ENCODE results near the gene PPFIA1. TPM values are rescaled to one million over a fixed set of nuclear protein-coding genes. Genes with fewer than 3 reads are reported as not detected.
A peak's percentile ranks its signal among the peaks of the same experiment; 100 is the strongest.

The PPFIA1 gene
- total and polyA plus RNA-seq, 10 of the 15 experiments (the other 5 are each of a cell fraction or from before 2014, with no cell fraction given), result 5.2 to 26.2 (median 15.8) TPM

- no peak for TF ChIP-seq CTCF (IDR thresholded peaks at IDR 0.05 in 2 of 3, conservative IDR thresholded peaks at IDR 0.05 in 1 of 3; ENCODE audit: control insufficient read depth in 2 of 3, extremely low read depth in 1 of 3, insufficient read depth in 1 of 3, low read depth in 3 of 3, low read length in 3 of 3)
- no peak for TF ChIP-seq SKIL (IDR thresholded peaks at IDR 0.05; ENCODE audit: low read depth, poor library complexity, severe bottlenecking)
- TF ChIP-seq FOS (IDR thresholded peaks at IDR 0.05; ENCODE audit: borderline replicate concordance, extremely low read depth, insufficient read length), result no peak
- TF ChIP-seq RCOR1 (conservative IDR thresholded peaks at IDR 0.05; ENCODE audit: low read depth, low read length), result no peak
- no peak for TF ChIP-seq NR2C1 (IDR thresholded peaks at IDR 0.05)
Measured at GRCh38 chr11:70296681-70297080, 26.2 kb downstream of the PPFIA1 start (continued).

GRCh38 chr11:70297341-70297740, 26.9 kb downstream of the PPFIA1 start:
- no peak overlapping the region for H3K9ac ChIP-seq (ENCODE audit: control insufficient read depth, insufficient read depth, low read length)
- no peak overlapping the region for H3K27ac ChIP-seq (ENCODE audit: control insufficient read depth, insufficient read depth)
- BruUV-seq (replicated peaks), result no TSS peak
- ChIA-PET RAD21 (ENCODE audit: unreplicated experiment) (no interaction called here), CTCF (no interaction called here), SMC1A (ENCODE audit: uncharacterized antibody, unreplicated experiment) (no interaction called here), POLR2A (no interaction called here)
- no peak overlapping the region for H3K4me3 ChIP-seq
- FAIRE-seq (no peak), DNase-seq (ENCODE audit: low read depth, low spot score) (no peak), ATAC-seq (peak; percentile 57)
- no peaks in the 10 kb centered on the region for H3K4me1 ChIP-seq (ENCODE audit: control insufficient read depth, insufficient read depth, low read length)
- TF ChIP-seq NFIC (IDR thresholded peaks at IDR 0.05; ENCODE audit: low read depth, low read length), result 0 out of 2 replicates have a peak, but pooled peaks have one; percentile 21
- TF ChIP-seq GATAD2B (conservative IDR thresholded peaks at IDR 0.05; ENCODE audit: low read depth), result no peak
- TF ChIP-seq E4F1 (IDR thresholded peaks at IDR 0.05; ENCODE audit: borderline replicate concordance, partially characterized antibody), result no peak
- TF ChIP-seq POU2F2 (IDR thresholded peaks at IDR 0.05; ENCODE audit: borderline replicate concordance, low read depth, low read length), result no peak
- TF ChIP-seq SRF (IDR thresholded peaks at IDR 0.05; ENCODE audit: low read depth in 2 of 2, low read length in 2 of 2), result no peak
- no peak for TF ChIP-seq SMC3 (IDR thresholded peaks at IDR 0.05; ENCODE audit: borderline replicate concordance, low read length)
- no peak for TF ChIP-seq CEBPB (IDR thresholded peaks at IDR 0.05; ENCODE audit: borderline replicate concordance in 1 of 2, low read depth in 2 of 2, low read length in 2 of 2)
- no peak for TF ChIP-seq WRNIP1 (IDR thresholded peaks at IDR 0.05; ENCODE audit: borderline replicate concordance, low read depth, low read length)
- no peak for TF ChIP-seq SP1 (IDR thresholded peaks at IDR 0.05; ENCODE audit: low read depth, low read length)
- no peak for TF ChIP-seq RCOR1 (conservative IDR thresholded peaks at IDR 0.05; ENCODE audit: low read depth, low read length)
- TF ChIP-seq CREB1 (IDR thresholded peaks at IDR 0.05; ENCODE audit: low read depth), result no peak
- no peak for TF ChIP-seq PML (IDR thresholded peaks at IDR 0.05; ENCODE audit: low read length)
- TF ChIP-seq RBBP5 (conservative IDR thresholded peaks at IDR 0.05), result no peak
- no peak for TF ChIP-seq PAX5 (IDR thresholded peaks at IDR 0.05; ENCODE audit: borderline replicate concordance, low read depth, low read length)
- TF ChIP-seq JUNB (IDR thresholded peaks at IDR 0.05), result peak; percentile 64
- H3K4me2 ChIP-seq (ENCODE audit: control insufficient read depth, insufficient read depth), result no peak overlapping the region
- H4K20me1 ChIP-seq (ENCODE audit: control insufficient read depth, insufficient read depth), result peaks cover 3% of the 10 kb centered on the region; the same call in 1 of the 2 replicates
- in situ Hi-C loops (cut with MboI) (no loop called here), intact Hi-C loops (cut with micrococcal nuclease; ENCODE audit: unreplicated experiment) (no loop called here)
- H3K79me2 ChIP-seq (ENCODE audit: control insufficient read depth, insufficient read depth, low read length), result no peaks in the 10 kb centered on the region
- no peaks in the 10 kb centered on the region for H3K9me3 ChIP-seq (replicated peaks; ENCODE audit: control insufficient read depth, insufficient read depth, low read length)
- H2AFZ ChIP-seq (ENCODE audit: control insufficient read depth, low read depth, low read length), result no peak overlapping the region
- peaks cover 0 to 5% of the 10 kb centered on the region in 2 experiments; a peak in 2 of 4 replicates for H3K36me3 ChIP-seq (ENCODE audit: control insufficient read depth in 2 of 2, insufficient read depth in 2 of 2, low read length in 1 of 2)
- H3K27me3 ChIP-seq (replicated peaks in 1 of 2; ENCODE audit: control insufficient read depth in 2 of 2, insufficient read depth in 2 of 2, low read length in 1 of 2), result no peaks in the 10 kb centered on the region

All from GM12878 (cell line).